NCI-H1105 treated with DMSO at 0.1 percent for 48 hours (cell line): ENCODE measurements around the gene TBC1D22A.
"Not testable (repeated sequence)": the region's sequence is repeated elsewhere in the genome, so short reads cannot be mapped to it uniquely, and the experiment has no call there.

Experiments used
- DNase-seq: peaks from one replicate; lab custom pipeline; 2025; lab: John Stamatoyannopoulos, UW

The TBC1D22A gene

GRCh38 chr22:46972901-46973831 lies 210.7 kb downstream of the TBC1D22A start:
- DNase-seq: no peak

GRCh38 chr22:46974077-46974476 lies 211.6 kb downstream of the TBC1D22A start:
- DNase-seq: no peak

- DNase-seq: no peak
These were observed 212.5 kb downstream of the TBC1D22A start for GRCh38 chr22:46974631-46975585.

GRCh38 chr22:46976143-46976542 lies 213.7 kb downstream of the TBC1D22A start:
- DNase-seq: no peak

GRCh38 chr22:46976598-46976997 lies 214.1 kb downstream of the TBC1D22A start:
- no peak for DNase-seq

- DNase-seq: peak; percentile 3
These were observed 215.3 kb downstream of the TBC1D22A start for GRCh38 chr22:46977656-46978343.

- not testable (repeated sequence) for DNase-seq
These were observed 216.2 kb downstream of the TBC1D22A start for GRCh38 chr22:46978668-46979067.

- no peak for DNase-seq
These were observed 217.1 kb downstream of the TBC1D22A start for GRCh38 chr22:46979506-46979905.

- DNase-seq: no peak
These were observed 217.9 kb downstream of the TBC1D22A start for GRCh38 chr22:46980392-46980791.

GRCh38 chr22:46982635-46983034 lies 220.2 kb downstream of the TBC1D22A start:
- DNase-seq: no peak

GRCh38 chr22:46983046-46983445 lies 220.6 kb downstream of the TBC1D22A start:
- no peak for DNase-seq

- no peak for DNase-seq
These were observed 222.5 kb downstream of the TBC1D22A start for GRCh38 chr22:46984751-46985506.

- no peak for DNase-seq
These were observed 223.0 kb downstream of the TBC1D22A start for GRCh38 chr22:46985507-46985882.

- no peak for DNase-seq
These were observed 224.3 kb downstream of the TBC1D22A start for GRCh38 chr22:46986788-46987187.

- no peak for DNase-seq
These were observed 228.6 kb downstream of the TBC1D22A start for GRCh38 chr22:46990937-46991550.

GRCh38 chr22:46991666-46992065 lies 229.2 kb downstream of the TBC1D22A start:
- DNase-seq: no peak

- no peak for DNase-seq
These were observed 229.8 kb downstream of the TBC1D22A start for GRCh38 chr22:46992121-46992731.

- DNase-seq: no peak
These were observed 231.2 kb downstream of the TBC1D22A start for GRCh38 chr22:46993633-46994032.

- no peak for DNase-seq
These were observed 231.8 kb downstream of the TBC1D22A start for GRCh38 chr22:46994265-46994664.

GRCh38 chr22:46994983-46995382 lies 232.5 kb downstream of the TBC1D22A start:
- no peak for DNase-seq
